Skeletal muscle tissue (tissue), 4 donors: Measurements from ENCODE around the gene ATP7B. TPM values are rescaled to one million over a fixed set of nuclear protein-coding genes. Genes with fewer than 3 reads are reported as not detected.

Source experiments
- H3K27ac ChIP-seq: one replicate; pipeline ENCODE4 v1.7.0; 2013; ENCODE audit warnings: mild to moderate bottlenecking, low read depth, low read length, inconsistent platforms
- H3K27me3 ChIP-seq, 3 donors: one replicate each; pipeline ENCODE4 v1.7.0; 2013; ENCODE audit warnings: low read length in 3 of 3; ENCODE audit not compliant: control insufficient read depth in 3 of 3, insufficient read depth in 3 of 3
- H3K36me3 ChIP-seq, 3 donors: one replicate each; pipeline ENCODE4 v1.7.0; 2013; ENCODE audit warnings: low read length in 3 of 3; ENCODE audit not compliant: control insufficient read depth in 3 of 3, insufficient read depth in 3 of 3
- H3K4me1 ChIP-seq, 3 donors: one replicate each; pipeline ENCODE4 v1.7.0; 2013; ENCODE audit warnings: low read length in 3 of 3, mild to moderate bottlenecking in 3 of 3; ENCODE audit not compliant: control insufficient read depth in 3 of 3, insufficient read depth in 3 of 3
- H3K4me3 ChIP-seq, 3 donors: one replicate each; pipeline ENCODE4 v1.7.0; 2013; ENCODE audit warnings: low read length in 3 of 3
- H3K9ac ChIP-seq, 3 donors: one replicate each; pipeline ENCODE4 v1.7.0; 2013; ENCODE audit warnings: low read length in 3 of 3, mild to moderate bottlenecking in 3 of 3, moderate library complexity in 2 of 3, low read depth in 1 of 3
- H3K9me3 ChIP-seq, 3 donors: one replicate each; pipeline ENCODE4 v1.7.0; 2013; ENCODE audit warnings: low read length in 3 of 3; ENCODE audit not compliant: control insufficient read depth in 3 of 3
- total RNA-seq: library from RNA; depleted of rRNA; stranded (reverse); fragments of >200 nt; gene quantifications from one replicate; pipeline ENCODE4 v1.2.3, GENCODE V29; 2014
- donor health status: Osteomylitis.

Gene ATP7B
- total RNA-seq, 1 donor from 2014 or later = 6.3 TPM

- no peaks in the 10 kb centered on the region for H3K9me3 ChIP-seq
- H3K36me3 ChIP-seq = peaks cover 0 to 5% (median 0%) of the 10 kb centered on the region in 3 donors
- H3K9ac ChIP-seq = no peak overlapping the region
- no peaks in the 10 kb centered on the region for H3K4me1 ChIP-seq
- H3K4me3 ChIP-seq = no peak overlapping the region
- H3K27ac ChIP-seq = no peak overlapping the region
- no peaks in the 10 kb centered on the region for H3K27me3 ChIP-seq
These were observed 104.1 kb downstream of the ATP7B start for GRCh38 chr13:51907040-51907732.

- H3K9me3 ChIP-seq = no peaks in the 10 kb centered on the region
These were observed 104.7 kb downstream of the ATP7B start for GRCh38 chr13:51906581-51906980.

GRCh38 chr13:51905787-51906186 is 105.5 kb downstream of the ATP7B start:
- Histone ChIP-seq H3K9ac (no peak overlapping the region), H3K36me3 (peaks cover 0 to 5% (median 0%) of the 10 kb centered on the region in 3 donors), H3K27ac (no peak overlapping the region), H3K27me3 (no peaks in the 10 kb centered on the region), H3K9me3 (no peaks in the 10 kb centered on the region), H3K4me3 (no peak overlapping the region), H3K4me1 (no peaks in the 10 kb centered on the region)

More at GRCh38 chr13:51906581-51906980, 104.7 kb downstream of the ATP7B start:
- Histone ChIP-seq H3K27me3 (no peaks in the 10 kb centered on the region), H3K4me3 (no peak overlapping the region), H3K4me1 (no peaks in the 10 kb centered on the region), H3K9ac (no peak overlapping the region), H3K27ac (no peak overlapping the region), H3K36me3 (peaks cover 0 to 5% (median 0%) of the 10 kb centered on the region in 3 donors)

GRCh38 chr13:51902776-51903175 is 108.5 kb downstream of the ATP7B start:
- H3K9ac ChIP-seq = no peak overlapping the region
- H3K36me3 ChIP-seq = peaks cover 0 to 5% (median 0%) of the 10 kb centered on the region in 3 donors
- H3K27me3 ChIP-seq = no peaks in the 10 kb centered on the region
- no peaks in the 10 kb centered on the region for H3K4me1 ChIP-seq
- no peaks in the 10 kb centered on the region for H3K9me3 ChIP-seq
- no peak overlapping the region for H3K4me3 ChIP-seq
- no peak overlapping the region for H3K27ac ChIP-seq

GRCh38 chr13:51900471-51900870 is 110.8 kb downstream of the ATP7B start:
- no peak overlapping the region for H3K9ac ChIP-seq
- no peak overlapping the region for H3K4me3 ChIP-seq

GRCh38 chr13:51895906-51896888 is 115.1 kb downstream of the ATP7B start:
- Histone ChIP-seq H3K9me3 (no peaks in the 10 kb centered on the region), H3K4me1 (no peaks in the 10 kb centered on the region), H3K27ac (no peak overlapping the region), H3K27me3 (no peaks in the 10 kb centered on the region), H3K4me3 (no peak overlapping the region), H3K36me3 (no peaks in the 10 kb centered on the region), H3K9ac (no peak overlapping the region)

More at GRCh38 chr13:51900471-51900870, 110.8 kb downstream of the ATP7B start:
- no peaks in the 10 kb centered on the region for H3K27me3 ChIP-seq
- no peak overlapping the region for H3K27ac ChIP-seq
- no peaks in the 10 kb centered on the region for H3K4me1 ChIP-seq
- H3K36me3 ChIP-seq = peaks cover 0 to 4% (median 0%) of the 10 kb centered on the region in 3 donors
- H3K9me3 ChIP-seq = no peaks in the 10 kb centered on the region

GRCh38 chr13:51894239-51894638 is 117.0 kb downstream of the ATP7B start:
- H3K36me3 ChIP-seq = no peaks in the 10 kb centered on the region
- no peaks in the 10 kb centered on the region for H3K27me3 ChIP-seq
- no peak overlapping the region for H3K9ac ChIP-seq
- no peak overlapping the region for H3K27ac ChIP-seq
- H3K9me3 ChIP-seq = no peaks in the 10 kb centered on the region
- H3K4me1 ChIP-seq = no peaks in the 10 kb centered on the region
- H3K4me3 ChIP-seq = no peak overlapping the region

- Histone ChIP-seq H3K27ac (no peak overlapping the region), H3K27me3 (no peaks in the 10 kb centered on the region), H3K4me1 (no peaks in the 10 kb centered on the region), H3K36me3 (no peaks in the 10 kb centered on the region), H3K9ac (no peak overlapping the region), H3K4me3 (no peak overlapping the region), H3K9me3 (no peaks in the 10 kb centered on the region)
These were observed 118.6 kb downstream of the ATP7B start for GRCh38 chr13:51892657-51893056.

- Histone ChIP-seq H3K4me3 (no peak overlapping the region), H3K27ac (no peak overlapping the region), H3K27me3 (no peaks in the 10 kb centered on the region), H3K36me3 (no peaks in the 10 kb centered on the region), H3K4me1 (no peaks in the 10 kb centered on the region), H3K9me3 (no peaks in the 10 kb centered on the region), H3K9ac (no peak overlapping the region)
These were observed 123.8 kb downstream of the ATP7B start for GRCh38 chr13:51887468-51887867.

GRCh38 chr13:51885651-51886050 is 125.6 kb downstream of the ATP7B start:
- H3K36me3 ChIP-seq = no peaks in the 10 kb centered on the region
- H3K27ac ChIP-seq = no peak overlapping the region
- H3K4me3 ChIP-seq = no peak overlapping the region
- H3K9ac ChIP-seq = no peak overlapping the region
- no peaks in the 10 kb centered on the region for H3K27me3 ChIP-seq
- H3K4me1 ChIP-seq = no peaks in the 10 kb centered on the region
- no peaks in the 10 kb centered on the region for H3K9me3 ChIP-seq
